Measurements from ENCODE around the gene DNAI4. TPM values are rescaled to one million over a fixed set of nuclear protein-coding genes. Genes with fewer than 3 reads are reported as not detected.
A peak's percentile ranks its signal among the peaks of the same experiment; 100 is the strongest.

DNAI4 gene
- total and polyA plus RNA-seq, 9 of the 15 experiments (the other 6 are each of a cell fraction or from before 2014, with no cell fraction given) = 0.57 to 4.8 (median 2.6) TPM; not detected in 1

DNA sequence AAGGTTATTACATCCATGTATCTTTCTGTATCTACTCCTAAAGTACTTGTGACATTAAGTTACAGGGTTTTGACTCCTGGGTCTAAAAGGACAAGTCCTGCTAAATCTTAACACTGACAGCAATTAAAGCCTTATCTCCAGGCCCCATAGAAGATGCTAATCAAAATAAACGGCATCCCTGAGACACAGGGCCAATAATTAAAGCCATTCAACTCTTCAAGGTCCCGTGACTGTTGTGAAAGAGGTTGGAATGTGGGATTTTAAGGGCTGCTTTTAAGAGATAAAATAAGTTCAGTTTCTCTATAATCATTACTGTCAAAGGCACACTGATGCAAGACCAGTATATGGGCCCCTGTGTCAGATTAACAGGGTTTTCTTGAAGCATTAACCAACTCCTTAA, 8.3 kb downstream of the DNAI4 start (continued):
- TF ChIP-seq, protein P1, sequence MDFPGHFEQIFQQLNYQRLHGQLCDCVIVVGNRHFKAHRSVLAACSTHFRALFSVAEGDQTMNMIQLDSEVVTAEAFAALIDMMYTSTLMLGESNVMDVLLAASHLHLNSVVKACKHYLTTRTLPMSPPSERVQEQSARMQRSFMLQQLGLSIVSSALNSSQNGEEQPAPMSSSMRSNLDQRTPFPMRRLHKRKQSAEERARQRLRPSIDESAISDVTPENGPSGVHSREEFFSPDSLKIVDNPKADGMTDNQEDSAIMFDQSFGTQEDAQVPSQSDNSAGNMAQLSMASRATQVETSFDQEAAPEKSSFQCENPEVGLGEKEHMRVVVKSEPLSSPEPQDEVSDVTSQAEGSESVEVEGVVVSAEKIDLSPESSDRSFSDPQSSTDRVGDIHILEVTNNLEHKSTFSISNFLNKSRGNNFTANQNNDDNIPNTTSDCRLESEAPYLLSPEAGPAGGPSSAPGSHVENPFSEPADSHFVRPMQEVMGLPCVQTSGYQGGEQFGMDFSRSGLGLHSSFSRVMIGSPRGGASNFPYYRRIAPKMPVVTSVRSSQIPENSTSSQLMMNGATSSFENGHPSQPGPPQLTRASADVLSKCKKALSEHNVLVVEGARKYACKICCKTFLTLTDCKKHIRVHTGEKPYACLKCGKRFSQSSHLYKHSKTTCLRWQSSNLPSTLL (IDR thresholded peaks at IDR 0.05) = no peak
- TF ChIP-seq DACH1 (IDR thresholded peaks at IDR 0.05; ENCODE audit: partially characterized antibody) (peak; percentile 89), BRD9 (IDR thresholded peaks at IDR 0.05; ENCODE audit: low read depth, partially characterized antibody) (peak; percentile 38), ILK (tag; IDR thresholded peaks at IDR 0.05; ENCODE audit: borderline replicate concordance, low read depth) (no peak), HDGF (IDR thresholded peaks at IDR 0.05) (no peak), ZNF76 (CRISPR knock-in tag; IDR thresholded peaks at IDR 0.05; ENCODE audit: borderline replicate concordance) (no peak; the same call in 1 of the 2 replicates), CBX2 (IDR thresholded peaks at IDR 0.05; ENCODE audit: insufficient read depth, low read length, poor library complexity, severe bottlenecking) (no peak), PURB (CRISPR knock-in tag; IDR thresholded peaks at IDR 0.05; ENCODE audit: low read depth) (no peak), NFE2L1 (tag; IDR thresholded peaks at IDR 0.05; ENCODE audit: borderline replicate concordance, low read depth) (no peak)
- TF ChIP-seq, protein P2, sequence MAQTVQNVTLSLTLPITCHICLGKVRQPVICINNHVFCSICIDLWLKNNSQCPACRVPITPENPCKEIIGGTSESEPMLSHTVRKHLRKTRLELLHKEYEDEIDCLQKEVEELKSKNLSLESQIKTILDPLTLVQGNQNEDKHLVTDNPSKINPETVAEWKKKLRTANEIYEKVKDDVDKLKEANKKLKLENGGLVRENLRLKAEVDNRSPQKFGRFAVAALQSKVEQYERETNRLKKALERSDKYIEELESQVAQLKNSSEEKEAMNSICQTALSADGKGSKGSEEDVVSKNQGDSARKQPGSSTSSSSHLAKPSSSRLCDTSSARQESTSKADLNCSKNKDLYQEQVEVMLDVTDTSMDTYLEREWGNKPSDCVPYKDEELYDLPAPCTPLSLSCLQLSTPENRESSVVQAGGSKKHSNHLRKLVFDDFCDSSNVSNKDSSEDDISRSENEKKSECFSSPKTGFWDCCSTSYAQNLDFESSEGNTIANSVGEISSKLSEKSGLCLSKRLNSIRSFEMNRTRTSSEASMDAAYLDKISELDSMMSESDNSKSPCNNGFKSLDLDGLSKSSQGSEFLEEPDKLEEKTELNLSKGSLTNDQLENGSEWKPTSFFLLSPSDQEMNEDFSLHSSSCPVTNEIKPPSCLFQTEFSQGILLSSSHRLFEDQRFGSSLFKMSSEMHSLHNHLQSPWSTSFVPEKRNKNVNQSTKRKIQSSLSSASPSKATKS (CRISPR knock-in tag; IDR thresholded peaks at IDR 0.05) = no peak
- TF ChIP-seq, protein P3, sequence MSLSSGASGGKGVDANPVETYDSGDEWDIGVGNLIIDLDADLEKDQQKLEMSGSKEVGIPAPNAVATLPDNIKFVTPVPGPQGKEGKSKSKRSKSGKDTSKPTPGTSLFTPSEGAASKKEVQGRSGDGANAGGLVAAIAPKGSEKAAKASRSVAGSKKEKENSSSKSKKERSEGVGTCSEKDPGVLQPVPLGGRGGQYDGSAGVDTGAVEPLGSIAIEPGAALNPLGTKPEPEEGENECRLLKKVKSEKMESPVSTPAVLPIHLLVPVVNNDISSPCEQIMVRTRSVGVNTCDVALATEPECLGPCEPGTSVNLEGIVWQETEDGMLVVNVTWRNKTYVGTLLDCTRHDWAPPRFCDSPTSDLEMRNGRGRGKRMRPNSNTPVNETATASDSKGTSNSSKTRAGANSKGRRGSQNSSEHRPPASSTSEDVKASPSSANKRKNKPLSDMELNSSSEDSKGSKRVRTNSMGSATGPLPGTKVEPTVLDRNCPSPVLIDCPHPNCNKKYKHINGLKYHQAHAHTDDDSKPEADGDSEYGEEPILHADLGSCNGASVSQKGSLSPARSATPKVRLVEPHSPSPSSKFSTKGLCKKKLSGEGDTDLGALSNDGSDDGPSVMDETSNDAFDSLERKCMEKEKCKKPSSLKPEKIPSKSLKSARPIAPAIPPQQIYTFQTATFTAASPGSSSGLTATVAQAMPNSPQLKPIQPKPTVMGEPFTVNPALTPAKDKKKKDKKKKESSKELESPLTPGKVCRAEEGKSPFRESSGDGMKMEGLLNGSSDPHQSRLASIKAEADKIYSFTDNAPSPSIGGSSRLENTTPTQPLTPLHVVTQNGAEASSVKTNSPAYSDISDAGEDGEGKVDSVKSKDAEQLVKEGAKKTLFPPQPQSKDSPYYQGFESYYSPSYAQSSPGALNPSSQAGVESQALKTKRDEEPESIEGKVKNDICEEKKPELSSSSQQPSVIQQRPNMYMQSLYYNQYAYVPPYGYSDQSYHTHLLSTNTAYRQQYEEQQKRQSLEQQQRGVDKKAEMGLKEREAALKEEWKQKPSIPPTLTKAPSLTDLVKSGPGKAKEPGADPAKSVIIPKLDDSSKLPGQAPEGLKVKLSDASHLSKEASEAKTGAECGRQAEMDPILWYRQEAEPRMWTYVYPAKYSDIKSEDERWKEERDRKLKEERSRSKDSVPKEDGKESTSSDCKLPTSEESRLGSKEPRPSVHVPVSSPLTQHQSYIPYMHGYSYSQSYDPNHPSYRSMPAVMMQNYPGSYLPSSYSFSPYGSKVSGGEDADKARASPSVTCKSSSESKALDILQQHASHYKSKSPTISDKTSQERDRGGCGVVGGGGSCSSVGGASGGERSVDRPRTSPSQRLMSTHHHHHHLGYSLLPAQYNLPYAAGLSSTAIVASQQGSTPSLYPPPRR (CRISPR knock-in tag; IDR thresholded peaks at IDR 0.05; ENCODE audit: borderline replicate concordance) = no peak
- TF ChIP-seq, protein P4, sequence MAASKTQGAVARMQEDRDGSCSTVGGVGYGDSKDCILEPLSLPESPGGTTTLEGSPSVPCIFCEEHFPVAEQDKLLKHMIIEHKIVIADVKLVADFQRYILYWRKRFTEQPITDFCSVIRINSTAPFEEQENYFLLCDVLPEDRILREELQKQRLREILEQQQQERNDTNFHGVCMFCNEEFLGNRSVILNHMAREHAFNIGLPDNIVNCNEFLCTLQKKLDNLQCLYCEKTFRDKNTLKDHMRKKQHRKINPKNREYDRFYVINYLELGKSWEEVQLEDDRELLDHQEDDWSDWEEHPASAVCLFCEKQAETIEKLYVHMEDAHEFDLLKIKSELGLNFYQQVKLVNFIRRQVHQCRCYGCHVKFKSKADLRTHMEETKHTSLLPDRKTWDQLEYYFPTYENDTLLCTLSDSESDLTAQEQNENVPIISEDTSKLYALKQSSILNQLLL (CRISPR knock-in tag; IDR thresholded peaks at IDR 0.05; ENCODE audit: borderline replicate concordance) = no peak
